AG09309 (cell line): ENCODE data around the gene GALNT10.
A peak's percentile ranks its signal among the peaks of the same experiment; 100 is the strongest.
"Not testable (repeated sequence)": the region's sequence is repeated elsewhere in the genome, so short reads cannot be mapped to it uniquely, and the experiment has no call there.

Experiments
- DNase-seq: peaks from one replicate; pipeline ENCODE4 v3.0.0-alpha.2; 2010; ENCODE audit warnings: low read depth
- H3K4me3 ChIP-seq: 2 replicates; pipeline ENCODE4 v1.5.1; 2011; ENCODE audit warnings: mild to moderate bottlenecking, low read depth, low read length, moderate library complexity; ENCODE audit not compliant: control insufficient read depth
- TF ChIP-seq, protein P1 (sequence below): IDR thresholded peaks from 2 replicates; pipeline ENCODE4 v1.5.1; 2011; ENCODE audit warnings: mild to moderate bottlenecking, low read depth, low read length, inconsistent platforms; ENCODE audit not compliant: insufficient read depth, control insufficient read depth; ENCODE audit errors: missing control alignments

GALNT10 gene

DNA sequence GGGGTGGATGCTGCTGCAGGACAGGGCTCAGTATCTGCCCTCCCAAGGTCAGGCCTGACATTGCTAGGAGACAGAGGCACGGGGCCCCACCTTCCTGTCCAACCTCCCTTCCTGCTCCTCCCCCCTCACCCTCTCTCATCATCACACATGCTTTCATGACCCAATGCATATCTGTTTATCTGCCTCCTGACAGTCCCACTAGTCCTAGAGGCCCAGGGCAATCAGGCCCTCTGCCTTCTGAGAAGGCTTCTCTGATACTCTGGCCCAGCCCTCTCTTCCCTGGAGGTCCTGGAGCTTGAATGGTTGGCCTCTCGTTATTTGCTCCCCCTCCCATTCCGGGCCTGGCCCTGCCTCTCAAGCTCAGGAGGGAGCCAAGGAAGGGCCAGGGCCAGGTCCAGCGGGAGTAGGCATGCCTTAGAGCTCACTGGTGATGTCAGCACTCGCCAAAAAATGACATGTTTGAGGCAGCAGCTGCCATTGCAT, 164.6 kb downstream of the GALNT10 start:
- no peak for DNase-seq
- TF ChIP-seq, protein P1, sequence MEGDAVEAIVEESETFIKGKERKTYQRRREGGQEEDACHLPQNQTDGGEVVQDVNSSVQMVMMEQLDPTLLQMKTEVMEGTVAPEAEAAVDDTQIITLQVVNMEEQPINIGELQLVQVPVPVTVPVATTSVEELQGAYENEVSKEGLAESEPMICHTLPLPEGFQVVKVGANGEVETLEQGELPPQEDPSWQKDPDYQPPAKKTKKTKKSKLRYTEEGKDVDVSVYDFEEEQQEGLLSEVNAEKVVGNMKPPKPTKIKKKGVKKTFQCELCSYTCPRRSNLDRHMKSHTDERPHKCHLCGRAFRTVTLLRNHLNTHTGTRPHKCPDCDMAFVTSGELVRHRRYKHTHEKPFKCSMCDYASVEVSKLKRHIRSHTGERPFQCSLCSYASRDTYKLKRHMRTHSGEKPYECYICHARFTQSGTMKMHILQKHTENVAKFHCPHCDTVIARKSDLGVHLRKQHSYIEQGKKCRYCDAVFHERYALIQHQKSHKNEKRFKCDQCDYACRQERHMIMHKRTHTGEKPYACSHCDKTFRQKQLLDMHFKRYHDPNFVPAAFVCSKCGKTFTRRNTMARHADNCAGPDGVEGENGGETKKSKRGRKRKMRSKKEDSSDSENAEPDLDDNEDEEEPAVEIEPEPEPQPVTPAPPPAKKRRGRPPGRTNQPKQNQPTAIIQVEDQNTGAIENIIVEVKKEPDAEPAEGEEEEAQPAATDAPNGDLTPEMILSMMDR, result no peak
- H3K4me3 ChIP-seq, result no peak overlapping the region

DNA sequence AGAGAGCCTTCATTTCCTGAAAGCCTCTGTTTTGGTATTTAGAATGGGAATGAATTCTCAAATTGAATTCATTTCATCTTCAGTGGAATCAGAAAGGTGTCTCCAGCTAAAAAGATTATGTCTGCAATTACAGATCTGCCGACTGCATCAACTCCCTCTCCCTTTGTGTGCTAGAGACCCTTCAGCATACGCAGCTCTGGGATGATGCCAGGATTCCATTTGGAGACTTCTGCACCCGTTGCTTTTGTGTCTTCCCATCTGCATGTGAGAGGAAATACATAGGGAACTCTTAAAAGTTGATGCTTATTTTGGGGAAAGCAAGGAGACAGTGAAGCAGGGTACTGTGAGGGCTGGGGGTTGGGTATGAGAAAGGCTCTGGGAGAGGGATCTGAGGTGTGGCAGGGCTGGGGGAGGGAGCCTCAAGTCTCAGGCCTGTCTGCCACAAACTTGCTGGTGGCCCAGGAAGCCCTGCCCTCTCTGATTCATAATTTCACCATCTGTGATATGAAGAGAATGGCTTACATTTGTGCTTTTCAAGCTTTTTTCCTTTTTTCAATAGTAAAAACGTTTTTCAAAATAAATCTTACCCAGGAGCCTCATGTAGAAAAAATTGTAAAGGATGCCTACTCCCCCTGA, 165.6 kb downstream of the GALNT10 start:
- no peak overlapping the region for H3K4me3 ChIP-seq
- no peak for DNase-seq
- TF ChIP-seq, protein P1, result no peak

DNA sequence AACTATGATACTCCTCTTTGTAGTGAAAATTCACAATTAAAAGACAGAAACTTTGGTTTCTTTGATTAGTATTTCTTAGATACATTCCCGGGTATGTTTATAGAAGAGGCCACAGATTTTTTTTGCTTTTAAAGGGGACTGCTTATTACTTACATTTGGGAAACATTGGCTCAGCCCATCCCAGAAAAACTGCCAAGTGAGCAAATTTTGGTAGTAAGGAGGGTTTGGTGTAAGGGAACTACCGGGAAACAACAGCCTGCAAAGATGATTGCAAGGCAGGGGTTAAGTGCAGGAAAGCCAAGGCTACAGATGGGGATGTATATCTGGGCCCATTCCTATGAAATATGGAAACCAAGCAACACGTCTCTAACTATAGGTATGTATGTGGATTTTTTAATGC, 166.4 kb downstream of the GALNT10 start:
- TF ChIP-seq, protein P1, result no peak
- DNase-seq, result no peak
- no peak overlapping the region for H3K4me3 ChIP-seq

DNA sequence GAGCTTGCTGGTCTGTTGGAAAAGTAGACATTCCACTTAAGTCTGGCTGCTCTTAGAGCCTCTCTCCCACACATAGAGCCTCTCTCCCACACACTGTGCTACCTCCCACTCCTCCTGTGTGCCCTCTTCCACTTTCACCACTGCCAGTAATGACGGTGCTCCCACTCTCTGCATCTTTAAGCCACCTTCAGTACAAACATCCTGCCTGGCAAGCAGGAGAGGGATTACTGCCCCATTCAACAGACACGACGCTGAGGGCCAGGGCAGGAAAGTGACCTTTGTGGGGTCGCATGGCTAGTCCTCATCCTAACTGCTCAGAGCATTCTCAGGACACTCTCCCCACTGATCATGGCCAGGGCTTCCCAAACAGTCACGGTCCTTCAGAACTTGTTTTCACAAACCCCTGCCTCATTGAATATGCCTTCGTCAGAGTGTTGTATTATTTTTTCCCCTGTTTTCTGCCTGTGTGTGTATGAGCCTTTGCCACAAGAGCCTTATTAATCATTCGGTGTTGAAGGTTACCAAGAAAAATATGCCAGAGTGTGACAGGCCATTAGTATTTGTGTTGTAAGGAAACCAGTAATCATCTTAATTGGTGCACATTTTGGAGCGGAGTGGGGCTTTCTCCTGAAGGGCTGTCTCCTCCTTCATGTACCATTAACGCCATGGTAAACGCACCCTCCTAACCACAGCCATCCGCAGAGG, 168.1 kb downstream of the GALNT10 start:
- TF ChIP-seq, protein P1, result no peak
- H3K4me3 ChIP-seq, result no peak overlapping the region
- no peak for DNase-seq

DNA sequence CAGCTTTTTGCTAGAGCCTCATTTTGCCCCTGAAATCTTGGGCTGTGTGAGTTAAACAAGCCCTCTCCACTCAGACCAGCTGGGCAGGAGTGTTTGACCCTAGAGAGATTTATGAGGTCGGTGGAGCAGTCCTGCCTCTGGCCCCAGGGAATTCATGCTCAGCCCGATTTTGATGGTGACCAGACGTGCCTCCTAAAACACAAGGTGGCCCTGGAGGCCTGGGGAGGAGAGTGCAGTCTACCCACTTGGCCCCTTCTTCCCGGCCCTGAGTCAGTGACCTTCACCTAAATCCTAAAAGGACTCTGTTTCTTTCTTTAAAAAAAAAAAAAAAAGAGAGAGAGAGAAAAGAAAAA, 168.7 kb downstream of the GALNT10 start:
- TF ChIP-seq, protein P1, result no peak
- no peak for DNase-seq
- no peak overlapping the region for H3K4me3 ChIP-seq

DNA sequence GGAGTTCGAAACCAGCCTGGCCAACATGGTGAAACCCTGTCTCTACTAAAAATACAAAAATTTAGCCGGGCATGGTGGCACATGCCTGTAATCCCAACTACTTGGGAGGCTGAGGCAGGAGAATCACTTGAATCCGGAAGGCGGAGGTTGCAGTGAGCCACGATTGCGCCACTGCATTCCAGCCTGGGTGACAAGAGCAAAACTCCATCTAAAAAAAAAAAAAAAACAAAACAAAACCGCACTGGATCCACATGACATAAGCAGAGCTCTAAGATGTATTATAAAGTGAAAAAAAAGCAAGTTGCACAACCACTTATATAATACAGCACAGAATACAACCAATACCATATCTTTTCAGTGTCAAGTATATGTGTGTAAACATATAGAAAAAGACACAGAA, 169.7 kb downstream of the GALNT10 start:
- DNase-seq, result peak; percentile 49
- H3K4me3 ChIP-seq, result not testable (repeated sequence)

DNA sequence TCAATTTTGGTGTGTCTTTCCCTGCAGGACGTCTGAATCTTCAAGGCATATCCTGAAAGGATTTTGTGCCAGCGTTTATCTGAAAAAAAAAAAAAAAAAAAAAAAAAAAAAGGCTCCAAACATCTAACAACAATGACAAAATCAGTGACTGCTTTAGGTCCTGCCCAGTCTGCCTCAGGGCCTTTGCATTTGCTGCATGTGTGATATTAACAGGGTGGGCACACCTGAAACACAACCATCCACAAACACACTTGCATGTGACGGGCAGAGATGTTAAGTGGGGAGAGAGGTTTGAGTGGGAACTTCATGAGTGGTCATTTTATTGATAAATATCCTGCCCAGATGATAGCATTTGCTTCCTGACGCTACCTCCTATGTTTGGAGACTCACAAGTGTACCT, 172.9 kb downstream of the GALNT10 start:
- TF ChIP-seq, protein P1, result no peak
- H3K4me3 ChIP-seq, result no peak overlapping the region
- no peak for DNase-seq
